Liver (tissue), 9 donors: ENCODE measurements around the gene SLC22A8. TPM values are rescaled to one million over a fixed set of nuclear protein-coding genes. Genes with fewer than 3 reads are reported as not detected.

Experiments
- DNase-seq: peaks from one replicate; pipeline ENCODE4 v3.0.0-alpha.2; 2017; ENCODE audit warnings: low spot score
- H3K27ac ChIP-seq, 2 donors: one replicate each; pipeline ENCODE4 v1.7.0; 2013; ENCODE audit warnings: inconsistent platforms in 2 of 2, low read length in 2 of 2, control low read depth in 1 of 2, low read depth in 1 of 2, mild to moderate bottlenecking in 1 of 2
- H3K27me3 ChIP-seq, 4 donors: one replicate each; pipeline versions ENCODE4 v1.6.1 to v1.7.0; 2013; ENCODE audit warnings: low read length in 3 of 4, inconsistent platforms in 1 of 4, mild to moderate bottlenecking in 1 of 4, moderate library complexity in 1 of 4; ENCODE audit not compliant: control insufficient read depth in 4 of 4, insufficient read depth in 4 of 4
- H3K36me3 ChIP-seq, 4 donors: one replicate each; pipeline versions ENCODE4 v1.6.1 to v1.7.0; 2013; ENCODE audit warnings: low read length in 3 of 4, mild to moderate bottlenecking in 3 of 4, low read depth in 1 of 4, moderate library complexity in 1 of 4; ENCODE audit not compliant: control insufficient read depth in 4 of 4, insufficient read depth in 3 of 4
- H3K4me1 ChIP-seq, 4 donors: one replicate each; pipeline versions ENCODE4 v1.6.1 to v1.7.0; 2013; ENCODE audit warnings: low read length in 3 of 4, mild to moderate bottlenecking in 3 of 4, moderate library complexity in 1 of 4; ENCODE audit not compliant: control insufficient read depth in 4 of 4, insufficient read depth in 4 of 4
- H3K4me3 ChIP-seq, 3 donors: one replicate each; pipeline versions ENCODE4 v1.6.1 to v1.7.0; 2013; ENCODE audit warnings: low read length in 3 of 3, control low read depth in 1 of 3, low read depth in 1 of 3, mild to moderate bottlenecking in 1 of 3
- H3K9ac ChIP-seq, 2 donors: one replicate each; pipeline ENCODE4 v1.7.0; 2013; ENCODE audit warnings: low read length in 2 of 2, mild to moderate bottlenecking in 2 of 2, moderate library complexity in 2 of 2, control low read depth in 1 of 2, low read depth in 1 of 2
- H3K9me3 ChIP-seq, 4 donors: one replicate each; pipeline versions ENCODE4 v1.6.1 to v1.7.0; 2013; ENCODE audit warnings: low read length in 3 of 4; ENCODE audit not compliant: control insufficient read depth in 4 of 4
- CTCF ChIP-seq: fragments of 150-350 bp; IDR thresholded peaks from 2 replicates; pipeline ENCODE4 v1.5.1; 2017; ENCODE audit warnings: improper control_type of control experiment, low read depth, low read length; ENCODE audit not compliant: missing input control
- EGR1 ChIP-seq, 2 donors: IDR thresholded peaks; 2 replicates each; pipeline ENCODE4 v1.6.1; 2016 to 2018; ENCODE audit warnings: antibody characterized with exemption in 2 of 2, low read depth in 2 of 2
- FOXA1 ChIP-seq: IDR thresholded peaks from 2 replicates; pipeline ENCODE4 v1.6.1; 2016; ENCODE audit warnings: antibody characterized with exemption
- FOXA2 ChIP-seq: IDR thresholded peaks from 2 replicates; pipeline ENCODE4 v1.6.1; 2016; ENCODE audit warnings: antibody characterized with exemption
- GABPA ChIP-seq, 2 donors: IDR thresholded peaks in 1 of 2; conservative IDR thresholded peaks in 1 of 2; 2 replicates each; pipeline ENCODE4 v1.6.1; 2016; ENCODE audit warnings: antibody characterized with exemption in 2 of 2, mild to moderate bottlenecking in 1 of 2, moderate library complexity in 1 of 2
- HNF4A ChIP-seq, 2 donors: conservative IDR thresholded peaks; 2 replicates each; pipeline ENCODE4 v1.6.1; 2016; ENCODE audit warnings: antibody characterized with exemption in 2 of 2, mild to moderate bottlenecking in 2 of 2
- HNF4G ChIP-seq: IDR thresholded peaks from 2 replicates; pipeline ENCODE4 v1.6.1; 2016; ENCODE audit warnings: antibody characterized with exemption
- JUND ChIP-seq, 2 donors: IDR thresholded peaks; 2 replicates each; pipeline ENCODE4 v1.6.1; 2016; ENCODE audit warnings: antibody characterized with exemption in 2 of 2
- MAX ChIP-seq: IDR thresholded peaks from 2 replicates; pipeline ENCODE4 v1.6.1; 2016; ENCODE audit warnings: antibody characterized with exemption
- NR2F2 ChIP-seq: IDR thresholded peaks from 2 replicates; pipeline ENCODE4 v1.6.1; 2016; ENCODE audit warnings: antibody characterized with exemption
- RAD21 ChIP-seq, 2 donors: IDR thresholded peaks; 2 replicates each; pipeline ENCODE4 v1.6.1; 2016; ENCODE audit warnings: antibody characterized with exemption in 2 of 2, mild to moderate bottlenecking in 2 of 2
- REST ChIP-seq: IDR thresholded peaks from 2 replicates; pipeline ENCODE4 v1.6.1; 2016; ENCODE audit warnings: antibody characterized with exemption, mild to moderate bottlenecking
- RXRA ChIP-seq, 2 donors: IDR thresholded peaks; 2 replicates each; pipeline ENCODE4 v1.6.1; 2017 to 2018; ENCODE audit warnings: antibody characterized with exemption in 2 of 2, mild to moderate bottlenecking in 1 of 2
- SP1 ChIP-seq: IDR thresholded peaks from 2 replicates; pipeline ENCODE4 v1.6.1; 2018; ENCODE audit warnings: antibody characterized with exemption, mild to moderate bottlenecking
- TAF1 ChIP-seq: conservative IDR thresholded peaks from 2 replicates; pipeline ENCODE4 v1.6.1; 2016; ENCODE audit warnings: antibody characterized with exemption, mild to moderate bottlenecking
- YY1 ChIP-seq: IDR thresholded peaks from 2 replicates; pipeline ENCODE4 v1.6.1; 2016; ENCODE audit warnings: antibody characterized with exemption, mild to moderate bottlenecking
- WGBS: extraction: QIAGEN DNeasy Blood & Tissue Kit; methylation state at CpG from one replicate; pipeline ENCODE4 v1.1.7; 2013; 5-methylcytosine and 5-hydroxymethylcytosine counted together
- polyA plus RNA-seq, 2 donors: library from polyadenylated mRNA; stranded (reverse) in 1 of 2; unstranded in 1 of 2; fragments of 200-250 nt in 1 of 2; fragments of >200 nt in 1 of 2; fragmentation: Nextera tagmentation in 1 of 2; extraction: Ambion mirVana in 1 of 2; gene quantifications; one replicate each; pipeline versions ENCODE4 v1.2.1 to v1.2.3, GENCODE V29; 2013 to 2015
- total RNA-seq, 2 donors: library from RNA; depleted of rRNA; stranded (reverse); fragments of >200 nt; gene quantifications; one replicate each; pipeline ENCODE4 v1.2.3, GENCODE V29; 2014
- donor health status: healthy.
- donor health status: healthy.
- donor health status: healthy.
- donor health status: healthy.
- donor health status: healthy.

The SLC22A8 gene
- total and polyA plus RNA-seq, 4 donors = not detected

GRCh38 chr11:62954478-62954877 is 61.2 kb downstream of the SLC22A8 start:
- H3K27me3 ChIP-seq = no peaks in the 10 kb centered on the region
- WGBS = 75% methylated on average over 5 of the region's 5 CpGs
- DNase-seq = no peak

GRCh38 chr11:62953811-62954210 is 61.8 kb downstream of the SLC22A8 start:
- no peak for DNase-seq

More at GRCh38 chr11:62954478-62954877, 61.2 kb downstream of the SLC22A8 start:
- Histone ChIP-seq H3K4me3 (no peak overlapping the region), H3K36me3 (no peaks in the 10 kb centered on the region), H3K4me1 (no peaks in the 10 kb centered on the region), H3K9me3 (no peaks in the 10 kb centered on the region), H3K9ac (no peak overlapping the region), H3K27ac (no peak overlapping the region)
- TF ChIP-seq RXRA (IDR thresholded peaks at IDR 0.05) = no peak
- no peak for TF ChIP-seq FOXA1
- no peak for TF ChIP-seq MAX
- no peak for TF ChIP-seq TAF1
- TF ChIP-seq NR2F2 = no peak
- no peak for TF ChIP-seq GABPA (IDR thresholded peaks at IDR 0.05 in 1 of 2, conservative IDR thresholded peaks at IDR 0.05 in 1 of 2)

More at GRCh38 chr11:62953811-62954210, 61.8 kb downstream of the SLC22A8 start:
- Histone ChIP-seq H3K9ac (no peak overlapping the region), H3K4me3 (no peak overlapping the region), H3K27ac (no peak overlapping the region), H3K36me3 (no peaks in the 10 kb centered on the region), H3K27me3 (no peaks in the 10 kb centered on the region), H3K9me3 (no peaks in the 10 kb centered on the region), H3K4me1 (no peaks in the 10 kb centered on the region)
- no peak for TF ChIP-seq GABPA (IDR thresholded peaks at IDR 0.05 in 1 of 2, conservative IDR thresholded peaks at IDR 0.05 in 1 of 2)
- TF ChIP-seq RAD21 (IDR thresholded peaks at IDR 0.05) = no peak
- TF ChIP-seq FOXA1 = no peak
- TF ChIP-seq MAX = no peak
- TF ChIP-seq RXRA (IDR thresholded peaks at IDR 0.05) = no peak
- no peak for TF ChIP-seq JUND (IDR thresholded peaks at IDR 0.05)
- no peak for TF ChIP-seq YY1
- no peak for TF ChIP-seq NR2F2
- no peak for TF ChIP-seq REST
- no peak for TF ChIP-seq EGR1 (IDR thresholded peaks at IDR 0.05; ENCODE audit: low read depth in 2 of 2)
- TF ChIP-seq CTCF = no peak
- no peak for TF ChIP-seq HNF4A (conservative IDR thresholded peaks at IDR 0.05)
- TF ChIP-seq FOXA2 = no peak
- no peak for TF ChIP-seq SP1
- TF ChIP-seq HNF4G = no peak
- WGBS = 85% methylated on average over 4 of the region's 4 CpGs
